Fibroblast of mammary gland (primary cell): Measurements from ENCODE around the gene CCDC92.

ENCODE experiments used
- DNase-seq: peaks from one replicate; pipeline ENCODE4 v3.0.0-alpha.2; 2010; ENCODE audit warnings: low read depth
- H3K4me3 ChIP-seq: 2 replicates; pipeline ENCODE4 v1.5.1; 2011; ENCODE audit warnings: low read depth, mild to moderate bottlenecking, low read length, moderate library complexity; ENCODE audit not compliant: control insufficient read depth
- TF ChIP-seq, protein P1 (sequence below): conservative IDR thresholded peaks from 2 replicates; pipeline ENCODE4 v1.5.1; 2011; ENCODE audit warnings: low read depth, low read length, inconsistent platforms; ENCODE audit not compliant: control insufficient read depth, insufficient read depth

The CCDC92 gene

DNA sequence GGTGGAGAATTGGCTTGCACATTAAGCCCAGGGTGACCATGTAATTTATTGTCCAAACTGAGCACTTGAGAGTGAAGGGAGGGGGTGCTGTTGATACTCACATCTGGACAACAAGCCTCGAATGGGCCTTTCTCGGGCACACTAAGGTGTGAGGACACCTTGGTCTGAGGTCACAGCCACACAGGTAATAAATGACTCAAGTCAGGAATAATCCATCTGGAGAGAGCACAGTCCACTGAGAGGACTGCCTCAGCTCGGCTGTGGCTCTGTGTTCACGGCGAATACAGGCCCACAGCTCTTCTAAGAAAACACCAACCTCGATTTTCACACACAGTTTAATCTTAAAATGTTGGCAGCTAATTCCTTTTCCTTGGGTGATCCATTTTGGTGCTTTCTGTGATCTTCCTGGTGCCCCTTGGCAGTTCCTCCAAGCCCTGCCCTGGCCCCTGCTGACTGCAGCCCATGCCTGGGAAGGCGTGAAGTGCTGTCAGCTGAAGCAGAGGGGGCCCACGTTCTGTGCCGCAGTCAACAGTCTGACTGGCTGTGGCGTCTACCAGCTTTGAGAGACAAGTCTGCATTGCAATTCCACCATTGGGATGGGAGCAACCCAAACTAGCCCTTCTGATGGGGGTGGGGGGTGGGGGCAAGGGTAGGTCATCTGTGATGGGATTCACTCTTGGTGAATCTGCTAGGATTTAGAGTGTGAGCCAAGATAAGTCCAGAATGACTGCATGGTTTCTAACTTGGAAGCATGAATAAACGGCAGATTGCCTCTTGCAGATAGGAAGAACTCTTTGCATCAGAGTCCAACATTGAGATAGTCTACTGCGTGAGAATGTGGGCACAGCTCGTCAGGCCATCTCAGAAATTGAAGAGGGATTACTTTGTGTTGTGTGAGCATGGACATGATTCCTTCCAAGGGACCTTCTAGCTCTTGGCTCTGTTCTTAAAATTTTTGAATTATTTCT is 43.1 kb upstream of the CCDC92 start:
- no peak for DNase-seq
- TF ChIP-seq, protein P1, sequence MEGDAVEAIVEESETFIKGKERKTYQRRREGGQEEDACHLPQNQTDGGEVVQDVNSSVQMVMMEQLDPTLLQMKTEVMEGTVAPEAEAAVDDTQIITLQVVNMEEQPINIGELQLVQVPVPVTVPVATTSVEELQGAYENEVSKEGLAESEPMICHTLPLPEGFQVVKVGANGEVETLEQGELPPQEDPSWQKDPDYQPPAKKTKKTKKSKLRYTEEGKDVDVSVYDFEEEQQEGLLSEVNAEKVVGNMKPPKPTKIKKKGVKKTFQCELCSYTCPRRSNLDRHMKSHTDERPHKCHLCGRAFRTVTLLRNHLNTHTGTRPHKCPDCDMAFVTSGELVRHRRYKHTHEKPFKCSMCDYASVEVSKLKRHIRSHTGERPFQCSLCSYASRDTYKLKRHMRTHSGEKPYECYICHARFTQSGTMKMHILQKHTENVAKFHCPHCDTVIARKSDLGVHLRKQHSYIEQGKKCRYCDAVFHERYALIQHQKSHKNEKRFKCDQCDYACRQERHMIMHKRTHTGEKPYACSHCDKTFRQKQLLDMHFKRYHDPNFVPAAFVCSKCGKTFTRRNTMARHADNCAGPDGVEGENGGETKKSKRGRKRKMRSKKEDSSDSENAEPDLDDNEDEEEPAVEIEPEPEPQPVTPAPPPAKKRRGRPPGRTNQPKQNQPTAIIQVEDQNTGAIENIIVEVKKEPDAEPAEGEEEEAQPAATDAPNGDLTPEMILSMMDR = no peak
- H3K4me3 ChIP-seq = no peak overlapping the region

DNA sequence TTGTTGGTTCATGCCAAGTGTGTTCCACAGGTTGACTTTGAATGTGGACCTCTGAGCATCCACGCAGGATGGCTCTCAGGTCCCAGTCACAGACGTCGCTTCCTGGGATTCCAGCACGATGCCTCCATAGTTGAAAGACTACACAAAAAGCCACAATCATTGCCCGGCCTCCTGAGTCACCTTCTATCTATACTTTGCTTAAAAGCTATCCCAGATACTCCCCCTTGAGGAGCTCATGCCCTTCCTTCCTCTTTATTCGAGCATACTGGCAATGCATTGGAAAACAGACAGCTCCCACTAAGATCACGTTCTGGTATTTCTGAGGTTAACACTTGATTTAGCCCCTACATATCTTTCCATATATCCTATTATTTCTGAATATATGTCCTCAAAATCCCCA is 40.4 kb upstream of the CCDC92 start:
- TF ChIP-seq, protein P1 = no peak
- no peak for DNase-seq

DNA sequence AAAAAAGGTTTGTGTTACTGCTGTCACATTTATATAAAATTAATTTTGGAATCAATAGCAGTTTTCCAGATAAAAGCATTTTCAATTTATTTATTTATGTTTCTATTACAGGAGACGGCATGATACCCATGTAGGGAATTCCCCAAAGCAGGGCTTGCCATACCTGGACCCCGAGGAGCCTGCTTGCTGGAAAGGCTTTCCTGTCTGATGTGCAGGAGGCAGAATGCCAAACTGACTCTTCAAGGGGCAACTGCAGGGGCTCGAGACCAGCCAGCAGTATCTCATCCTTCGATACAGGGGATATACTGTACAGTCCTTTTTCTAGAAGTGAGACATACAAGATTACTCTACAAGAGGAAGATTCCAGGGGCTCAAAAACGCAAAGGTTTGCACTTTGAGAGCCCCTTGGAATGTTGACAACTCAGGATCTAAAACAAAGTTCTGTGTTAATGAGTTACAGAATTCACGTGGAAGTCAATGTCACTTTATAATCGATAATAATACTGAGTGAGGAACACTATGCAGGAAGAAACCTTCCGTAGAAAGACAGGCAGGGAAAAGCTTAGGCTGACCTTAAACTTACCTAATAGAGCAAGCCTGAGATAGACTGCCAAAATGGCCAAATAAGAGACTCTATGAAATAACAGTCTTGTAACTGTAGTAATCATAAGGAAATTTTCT is 38.9 kb upstream of the CCDC92 start:
- TF ChIP-seq, protein P1 = no peak
- H3K4me3 ChIP-seq = no peak overlapping the region
- DNase-seq = no peak

More for the DNA sequence above, 40.4 kb upstream of the CCDC92 start:
- H3K4me3 ChIP-seq = no peak overlapping the region

DNA sequence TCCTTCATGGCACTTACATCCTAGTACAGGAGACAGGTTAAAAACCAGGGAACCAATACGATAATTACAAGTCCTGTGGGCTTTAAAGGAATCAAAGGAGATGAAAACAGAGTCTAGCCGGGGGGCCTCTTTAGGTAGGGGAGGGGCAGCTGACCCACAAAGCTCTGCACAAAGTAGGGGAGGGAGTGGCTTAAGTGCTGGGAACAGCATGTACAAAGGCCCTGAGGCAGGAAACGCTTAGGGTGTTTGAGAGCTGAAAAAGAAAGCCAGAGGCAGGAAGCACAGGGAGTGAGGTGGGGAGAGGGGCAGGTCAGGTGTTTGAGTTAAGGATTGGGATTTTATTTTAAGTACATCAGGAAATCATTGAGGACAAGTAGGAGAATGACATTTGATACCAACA is 38.1 kb upstream of the CCDC92 start:
- H3K4me3 ChIP-seq = no peak overlapping the region
- DNase-seq = no peak
- TF ChIP-seq, protein P1 = no peak

DNA sequence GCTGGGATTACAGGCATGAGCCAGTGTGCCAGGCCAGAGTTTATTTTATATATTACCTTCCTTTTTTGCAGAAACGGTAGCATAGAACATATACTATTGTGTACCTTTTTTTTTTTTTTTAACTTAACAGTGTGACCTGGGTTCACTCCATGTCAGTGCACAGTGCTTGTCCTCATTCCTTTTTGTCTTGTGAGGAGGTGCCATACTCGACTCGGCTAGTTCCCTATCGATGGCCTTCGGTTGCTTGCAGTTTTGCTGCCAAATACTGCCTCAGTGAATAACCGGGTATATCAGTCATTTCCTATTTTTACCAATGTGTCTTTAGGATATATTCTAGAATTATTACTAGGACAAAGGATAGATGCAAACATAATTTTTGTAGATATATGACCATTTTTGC is 37.1 kb upstream of the CCDC92 start:
- DNase-seq = no peak
- TF ChIP-seq, protein P1 = no peak

DNA sequence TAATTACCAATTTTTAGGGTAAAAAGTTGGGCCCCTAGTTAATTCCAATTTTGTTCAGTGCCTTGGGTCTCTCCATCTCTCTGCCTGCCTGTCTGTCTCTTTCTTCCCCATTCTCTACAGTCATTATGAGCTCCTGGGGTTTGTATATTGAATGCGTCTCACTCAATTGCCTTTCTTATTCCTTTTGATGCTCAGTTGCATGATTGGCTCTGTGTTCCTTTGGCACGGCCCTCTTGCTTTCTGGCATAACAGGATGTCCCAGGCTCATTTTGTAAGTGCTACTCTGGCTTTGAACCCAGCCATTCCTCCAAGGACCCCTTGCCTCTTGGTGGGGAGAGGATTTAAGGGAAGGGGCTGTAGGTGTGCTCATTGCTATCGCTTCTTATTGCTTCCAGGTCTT is 36.0 kb upstream of the CCDC92 start:
- no peak for DNase-seq
- TF ChIP-seq, protein P1 = no peak
- no peak overlapping the region for H3K4me3 ChIP-seq

More for the DNA sequence above, 37.1 kb upstream of the CCDC92 start:
- H3K4me3 ChIP-seq = no peak overlapping the region
